Bone marrow (tissue), 2 donors: ENCODE data around the gene ARHGEF5.
"Not testable (repeated sequence)": the region's sequence is repeated elsewhere in the genome, so short reads cannot be mapped to it uniquely, and the experiment has no call there.

ENCODE experiments used
- DNase-seq, 2 donors: peaks; one replicate each; lab custom pipeline; 2025; lab: John Stamatoyannopoulos, UW

ARHGEF5 gene

DNA sequence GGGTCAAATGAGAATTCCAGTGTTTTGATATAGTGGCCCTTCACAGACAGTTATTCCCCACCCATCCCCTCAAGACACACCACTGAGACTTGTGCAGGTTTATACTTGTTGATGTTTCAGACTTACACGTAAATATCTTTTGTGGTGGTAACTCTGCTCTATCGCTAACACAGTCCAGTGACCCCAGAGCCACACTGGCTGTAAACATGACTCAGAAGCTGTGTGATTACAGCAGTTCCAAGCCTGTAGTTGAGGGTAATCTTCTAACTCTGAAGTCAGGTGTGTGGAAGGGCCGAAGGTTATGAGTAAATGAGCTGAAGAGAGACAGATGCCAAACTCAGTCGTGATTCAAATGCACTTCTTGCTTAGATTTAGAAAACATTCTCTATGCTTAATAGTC is 28.9 kb downstream of the ARHGEF5 start:
- DNase-seq, result no peak

DNA sequence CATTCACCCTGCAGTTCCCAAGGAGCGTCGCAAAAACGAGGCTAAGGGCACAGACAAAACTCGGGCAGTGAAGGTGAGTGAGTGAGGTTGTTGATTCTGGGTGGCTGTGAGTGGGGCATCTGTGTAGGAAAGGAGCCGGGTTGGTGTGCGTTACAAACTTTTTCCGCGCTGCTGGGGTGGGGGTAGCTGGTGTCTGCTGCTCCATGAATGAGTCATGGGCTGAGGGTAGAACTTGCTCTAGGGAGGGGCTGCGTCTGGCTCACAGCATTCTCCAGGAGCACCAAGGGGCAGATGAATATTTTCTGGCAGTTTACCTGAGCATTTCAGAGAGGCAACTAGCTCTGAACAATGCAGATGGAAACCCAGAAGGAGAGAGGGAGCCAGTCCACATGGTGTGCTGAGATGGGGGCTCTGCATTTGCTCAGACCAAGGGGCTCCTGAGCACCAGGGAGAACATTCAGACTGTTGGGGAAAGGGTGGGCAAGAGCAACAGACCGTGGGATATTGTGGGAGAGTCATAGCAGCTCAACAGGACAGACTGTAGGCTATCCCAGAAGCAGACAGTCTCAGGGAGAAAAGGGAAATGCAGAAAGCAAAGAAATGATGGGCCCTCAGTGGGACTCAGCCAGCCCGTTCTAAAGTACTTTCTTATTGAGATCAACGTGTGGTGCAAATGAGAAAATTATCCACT is 29.5 kb downstream of the ARHGEF5 start:
- no peak for DNase-seq

DNA sequence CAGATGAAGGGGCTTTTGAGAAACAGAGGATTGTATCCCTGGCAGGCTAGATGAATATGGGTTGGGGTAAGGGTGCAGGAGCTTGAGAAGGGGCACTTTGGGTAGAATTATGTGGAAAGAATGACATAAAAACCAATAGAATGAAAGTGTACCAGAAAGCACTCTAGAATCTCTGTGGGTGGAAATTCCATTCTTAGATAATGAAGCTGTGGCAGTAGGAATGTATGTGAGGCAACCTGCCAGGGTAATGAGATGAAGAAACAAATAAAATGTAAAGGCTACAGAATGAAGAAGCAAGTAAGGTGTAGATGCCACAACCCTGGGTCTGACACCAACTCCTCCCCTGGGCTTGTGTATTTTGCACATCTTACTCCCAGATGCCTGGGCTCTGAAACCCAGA is 31.5 kb downstream of the ARHGEF5 start:
- no peak for DNase-seq

DNA sequence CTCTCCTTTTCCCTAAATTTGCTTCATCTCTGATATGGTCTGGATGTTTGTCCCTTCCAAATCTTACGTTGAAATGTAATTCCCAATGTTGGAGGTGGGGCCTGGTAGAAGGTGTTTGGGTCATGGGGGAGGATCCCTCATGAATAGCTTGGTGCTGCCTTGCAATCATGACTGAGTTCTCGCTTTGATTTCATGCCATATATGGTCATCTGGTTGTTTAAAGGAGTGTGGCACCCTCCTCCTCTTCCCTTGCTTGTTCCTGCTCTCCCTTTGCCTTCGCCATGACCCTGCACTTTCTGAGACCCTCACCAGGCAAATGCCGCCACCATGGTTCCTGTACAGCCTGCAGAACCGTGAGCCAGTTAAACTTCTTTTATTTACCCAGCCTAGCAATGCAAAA is 33.7 kb downstream of the ARHGEF5 start:
- DNase-seq, result no peak

DNA sequence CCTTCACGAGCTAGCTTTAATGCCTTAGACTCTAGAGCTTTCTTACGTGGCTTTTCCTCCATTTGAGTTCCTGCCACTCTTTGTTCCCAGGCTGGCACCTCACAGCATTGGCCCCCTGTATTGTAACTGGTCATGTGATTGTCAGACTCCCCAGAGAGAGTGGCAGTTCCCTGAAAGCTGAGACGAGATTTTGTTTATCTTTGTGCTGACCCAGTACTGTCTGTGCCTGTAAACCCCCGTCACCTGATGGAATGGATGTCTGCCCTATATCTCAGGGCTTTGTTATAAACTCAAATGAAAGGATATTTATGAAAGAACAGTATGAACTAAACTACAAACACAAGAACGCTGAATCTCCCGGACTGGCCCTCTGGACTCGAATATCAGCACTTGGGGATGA is 35.3 kb downstream of the ARHGEF5 start:
- no peak for DNase-seq

DNA sequence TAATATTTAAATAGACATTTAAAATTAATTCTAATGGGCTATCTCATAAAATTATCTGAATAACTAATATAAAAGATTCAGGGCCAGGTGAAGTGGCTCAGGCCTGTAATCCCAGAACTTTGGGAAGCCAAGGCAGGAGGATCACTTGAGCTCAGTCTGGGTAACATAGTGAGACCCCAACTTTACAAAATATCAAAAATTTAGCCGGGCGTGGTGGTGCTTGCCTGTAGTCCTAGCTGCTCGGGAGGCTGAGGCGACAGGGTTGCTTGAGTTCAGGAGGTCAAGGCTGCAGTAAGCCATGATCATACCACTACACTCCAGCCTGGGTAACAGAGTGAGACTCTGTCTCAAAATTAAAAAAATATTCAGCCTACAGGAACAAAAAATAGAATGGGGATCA is 35.8 kb downstream of the ARHGEF5 start:
- no peak for DNase-seq

DNA sequence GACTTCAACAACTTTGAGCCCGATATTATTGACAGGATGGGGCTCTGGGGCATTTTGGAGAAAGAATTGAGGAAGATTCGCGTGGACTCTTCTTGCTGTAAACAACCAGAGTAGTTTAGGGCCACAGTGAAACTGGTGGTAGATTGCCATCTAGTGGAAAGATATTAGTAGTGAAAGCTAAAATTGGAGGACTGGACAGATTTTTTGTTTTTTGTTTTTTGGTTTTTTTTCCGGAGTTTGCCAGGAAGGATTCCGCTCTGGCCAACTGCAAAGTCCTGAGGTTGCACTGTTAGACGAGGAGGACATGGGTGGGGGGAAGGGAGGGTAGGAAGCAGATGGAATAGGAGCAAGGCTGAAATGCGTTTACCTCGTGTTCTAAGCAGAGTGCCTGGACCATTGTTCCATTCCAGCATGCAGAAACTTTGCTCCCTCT is 36.6 kb downstream of the ARHGEF5 start:
- DNase-seq, result no peak

DNA sequence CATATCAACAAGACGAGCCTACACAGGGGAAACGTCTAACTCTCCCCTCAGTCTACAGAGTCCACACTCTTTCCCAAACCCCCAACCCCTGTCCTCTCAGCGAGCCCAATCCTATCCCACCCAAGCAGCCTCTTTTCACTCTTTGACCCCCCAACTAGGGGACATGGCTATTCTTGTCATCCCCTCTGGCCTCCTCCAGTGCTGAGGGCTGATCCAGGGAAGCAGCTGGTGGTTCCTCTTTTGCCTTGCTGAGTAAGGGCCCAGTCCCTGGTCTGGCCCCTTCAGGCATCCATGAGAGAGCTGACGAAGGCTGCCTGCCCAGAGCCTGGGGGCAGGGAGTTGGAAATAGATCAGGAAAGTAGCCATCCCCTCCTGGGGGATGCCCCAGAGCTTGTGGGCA is 41.9 kb downstream of the ARHGEF5 start:
- no peak for DNase-seq

DNA sequence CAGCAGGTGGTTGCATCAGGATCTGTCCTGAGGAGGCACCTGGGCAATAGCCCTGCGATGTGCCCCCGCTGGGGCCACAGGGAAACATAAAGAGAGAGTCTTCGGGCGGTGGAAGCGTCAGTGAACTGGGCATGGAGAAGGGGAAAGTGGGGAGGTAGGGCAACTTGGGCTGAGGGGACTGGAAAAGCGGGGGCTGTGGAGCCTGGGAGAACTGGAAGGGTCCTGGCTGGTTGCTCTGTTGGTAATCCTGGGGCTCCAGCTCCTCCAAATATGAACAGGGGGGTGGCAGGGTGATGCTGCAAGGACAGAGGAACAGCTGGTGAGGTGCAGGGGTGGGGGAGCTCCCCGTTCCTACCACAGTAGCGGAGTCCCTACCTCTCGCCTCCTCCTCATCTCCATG is 43.1 kb downstream of the ARHGEF5 start:
- no peak for DNase-seq

DNA sequence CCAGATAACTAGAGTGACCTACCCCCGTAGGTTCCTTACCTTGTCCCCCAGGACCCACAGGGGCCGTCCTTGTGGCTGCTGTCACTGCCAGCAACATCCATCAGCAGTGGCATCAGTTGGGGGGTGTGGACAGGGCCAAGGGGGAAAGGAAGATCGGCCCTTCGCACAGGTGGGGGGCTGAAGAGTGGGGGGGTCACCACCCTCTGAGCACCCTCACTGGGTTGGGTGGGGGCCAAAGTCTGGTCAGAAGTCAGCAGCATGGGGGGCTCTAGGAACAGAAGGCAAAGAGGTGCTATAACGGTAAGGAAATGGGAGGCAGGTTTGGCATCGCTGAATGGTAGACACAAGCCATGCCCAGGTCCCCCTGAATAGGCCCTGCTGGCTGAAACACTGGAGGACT is 43.7 kb downstream of the ARHGEF5 start:
- no peak for DNase-seq

DNA sequence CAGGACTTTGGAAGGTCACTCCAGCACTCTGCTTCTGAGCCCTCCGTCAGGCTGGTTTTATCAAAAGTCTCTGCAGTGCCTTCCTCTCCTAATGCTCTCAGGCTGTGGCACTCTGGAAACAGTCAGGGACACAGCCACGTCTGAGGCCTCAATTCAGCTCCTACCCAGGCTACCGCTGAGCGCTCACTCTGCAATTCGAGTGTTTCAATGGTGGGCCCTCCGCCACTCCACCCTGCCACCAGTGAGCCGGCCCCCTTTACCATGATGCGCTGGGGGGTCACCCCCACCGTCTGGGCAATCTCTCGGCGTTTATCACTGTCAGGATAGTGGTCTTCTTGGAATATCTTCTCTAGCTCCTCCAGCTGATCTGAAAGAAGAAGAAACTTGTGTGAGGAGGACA is 44.7 kb downstream of the ARHGEF5 start:
- no peak for DNase-seq

DNA sequence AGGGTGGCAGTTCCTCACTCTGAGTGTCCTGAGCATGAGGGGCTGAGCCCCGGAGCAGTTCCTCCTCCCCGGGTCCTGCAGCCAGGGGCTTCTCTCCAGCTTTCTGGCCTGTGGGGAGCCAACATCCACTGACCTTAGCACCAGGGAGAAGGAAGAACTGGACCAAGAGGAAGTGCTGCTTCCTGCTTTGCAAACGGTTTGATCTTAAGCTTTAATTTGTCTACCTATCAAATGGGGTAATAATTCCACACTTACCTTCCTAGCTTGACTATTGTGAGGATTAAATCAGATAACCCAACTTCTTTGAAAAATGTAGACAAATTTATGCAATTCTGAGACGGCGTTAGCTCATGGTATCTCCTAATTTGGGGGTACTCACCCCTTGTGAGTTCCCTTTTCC is 46.3 kb downstream of the ARHGEF5 start:
- DNase-seq, result no peak

DNA sequence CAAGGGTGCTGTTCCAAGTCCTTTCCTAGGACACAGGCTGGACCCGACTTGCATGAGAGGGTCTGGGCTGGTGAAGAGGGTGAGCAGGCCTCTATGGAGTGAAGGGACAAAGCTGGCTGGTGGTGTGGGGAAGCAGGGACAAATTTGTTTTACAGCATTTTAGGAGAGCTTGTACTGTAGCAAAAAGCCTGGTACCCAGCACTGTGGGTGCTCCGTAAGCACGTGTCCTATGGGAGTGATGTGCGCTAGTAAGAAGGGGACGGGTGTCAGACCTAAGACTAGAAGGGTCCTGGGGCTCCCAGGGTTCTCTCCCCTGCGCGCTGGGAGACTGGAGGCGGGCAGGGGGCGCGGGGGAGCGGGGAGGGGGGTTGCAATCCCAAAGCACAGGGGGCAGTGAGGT is 47.9 kb downstream of the ARHGEF5 start:
- DNase-seq, result no peak

DNA sequence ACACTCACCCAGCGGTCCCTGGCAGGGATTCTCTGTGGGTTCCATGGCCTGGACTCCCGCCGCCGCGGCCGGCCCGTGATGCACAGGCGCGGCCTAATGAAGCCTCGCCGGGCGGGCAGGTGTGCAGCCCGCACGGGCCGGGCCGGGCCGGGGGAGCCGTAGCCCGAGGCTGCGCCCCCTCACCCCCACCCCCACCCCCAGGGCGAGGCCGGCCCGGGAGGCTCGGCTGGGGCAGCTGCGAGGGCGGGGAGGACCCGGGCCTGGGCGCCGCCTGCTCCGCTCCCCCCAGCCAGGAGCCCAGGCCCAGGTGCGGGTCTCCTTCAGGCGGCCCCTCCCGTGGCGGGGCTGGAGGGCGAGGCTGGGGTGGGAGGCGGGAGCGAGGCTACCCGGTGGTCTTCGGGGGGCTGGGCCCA is 48.5 kb downstream of the ARHGEF5 start, which contains the start of gene NOBOX:
TSS of gene NOBOX (minus strand) at position 45 of the 413 bp plus-strand sequence.
- DNase-seq, result no peak

DNA sequence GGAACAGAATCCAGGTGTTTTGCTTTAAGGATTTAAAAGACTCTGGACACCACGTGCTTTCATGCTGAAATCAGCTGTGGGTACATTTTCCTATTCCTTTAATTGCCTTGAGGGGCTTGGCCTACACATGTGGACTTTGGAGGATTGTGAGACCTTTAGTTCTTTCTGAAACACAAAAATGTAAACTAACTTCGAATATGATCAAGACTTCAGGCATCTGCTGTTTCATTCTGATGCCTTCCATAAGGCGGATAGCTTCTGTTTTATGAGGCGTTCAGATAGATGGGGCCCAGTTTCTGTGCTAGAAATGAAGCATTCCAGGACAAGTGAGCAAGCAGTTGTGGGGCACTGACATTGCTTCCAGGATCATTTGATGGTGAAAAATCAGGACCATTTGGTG is 49.7 kb downstream of the ARHGEF5 start:
- DNase-seq, result no peak

DNA sequence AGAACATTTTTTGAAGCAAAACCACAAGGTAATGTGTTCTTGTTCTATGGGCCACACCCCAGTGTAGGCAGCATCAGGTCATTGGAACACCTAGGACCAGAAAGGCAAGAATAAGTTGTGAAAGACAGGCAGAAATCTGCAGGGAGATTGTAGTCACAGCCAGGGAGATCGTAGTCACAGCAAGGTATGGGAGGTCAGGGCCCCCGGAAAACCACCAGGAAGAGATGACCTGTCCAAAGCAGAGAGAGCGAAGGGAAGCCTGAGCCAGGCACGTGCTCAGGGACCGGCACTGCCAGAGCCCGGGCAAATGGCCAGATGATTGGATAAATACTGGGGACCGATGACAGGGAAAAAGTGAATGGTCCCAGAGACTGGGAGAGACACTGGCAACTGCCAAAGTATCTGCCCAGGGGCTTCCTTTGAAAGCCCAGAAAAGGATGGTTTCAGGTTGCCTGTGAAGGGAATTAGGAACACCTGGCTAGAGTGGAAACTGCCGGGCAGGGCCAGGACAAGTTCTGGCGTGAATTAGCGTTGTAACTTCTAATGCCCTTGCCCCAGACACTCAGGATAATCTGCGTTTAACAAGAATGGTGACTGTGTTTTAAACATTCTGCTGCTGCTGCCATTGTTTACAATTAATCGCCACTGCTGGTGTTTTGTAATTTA is 52.2 kb downstream of the ARHGEF5 start:
- DNase-seq, result no peak

DNA sequence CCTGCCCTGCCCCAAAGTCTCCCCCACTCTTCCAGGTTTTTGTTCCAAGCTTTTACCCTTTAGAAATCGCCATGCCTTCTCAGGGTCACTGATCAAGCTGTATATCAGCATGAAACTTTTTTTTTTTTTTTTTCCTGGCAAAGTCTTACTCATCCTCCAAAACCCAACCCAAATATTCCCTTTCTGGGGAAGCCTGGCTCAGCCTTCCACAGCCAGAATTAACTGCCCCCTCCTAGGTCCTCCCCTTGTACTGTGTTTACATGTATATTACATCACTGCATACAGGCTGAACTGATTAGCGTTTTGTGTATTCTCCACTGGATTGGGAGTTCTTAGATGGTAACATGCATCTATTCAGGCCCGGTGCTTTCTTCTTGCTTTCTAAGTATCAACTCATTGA is 52.9 kb downstream of the ARHGEF5 start:
- DNase-seq, result no peak

DNA sequence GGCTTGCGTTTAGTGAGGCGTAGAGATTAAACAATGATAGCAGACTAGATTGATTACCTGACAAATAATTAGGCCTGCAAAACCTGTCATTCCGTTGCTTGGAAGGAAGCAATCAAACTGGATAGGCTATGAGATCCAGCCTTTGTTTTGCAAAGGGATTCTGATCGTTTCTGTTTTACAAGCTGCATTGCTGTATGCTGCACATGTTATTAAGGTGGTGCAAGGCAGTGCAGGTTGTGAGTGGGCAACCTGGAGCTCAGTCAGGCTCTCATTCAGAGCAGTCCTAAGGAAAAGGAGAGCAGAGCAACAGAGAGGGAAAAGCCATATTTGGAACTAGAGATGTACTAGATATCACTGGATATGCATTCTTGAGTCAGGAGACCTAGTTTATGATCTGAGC is 55.2 kb downstream of the ARHGEF5 start:
- DNase-seq, result no peak

DNA sequence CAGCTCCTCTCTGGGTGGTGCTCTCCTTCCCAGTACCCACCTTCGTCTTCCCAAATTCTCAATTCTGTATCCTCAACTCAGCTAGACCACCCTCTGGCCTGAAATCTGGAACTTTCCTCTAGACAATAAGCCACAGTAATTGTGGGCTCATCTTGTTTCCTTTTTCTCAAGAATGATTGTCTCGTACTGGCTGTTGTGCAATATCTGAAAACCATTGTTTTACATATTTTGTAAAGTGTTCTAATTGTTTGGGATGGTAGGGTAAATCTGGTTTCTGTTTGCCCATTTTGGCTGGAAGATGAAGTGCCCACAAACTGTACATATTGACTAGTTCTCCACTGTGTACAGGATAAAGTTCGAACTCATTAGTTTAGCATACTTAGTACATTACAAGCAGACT is 59.6 kb downstream of the ARHGEF5 start:
- DNase-seq, result no peak

DNA sequence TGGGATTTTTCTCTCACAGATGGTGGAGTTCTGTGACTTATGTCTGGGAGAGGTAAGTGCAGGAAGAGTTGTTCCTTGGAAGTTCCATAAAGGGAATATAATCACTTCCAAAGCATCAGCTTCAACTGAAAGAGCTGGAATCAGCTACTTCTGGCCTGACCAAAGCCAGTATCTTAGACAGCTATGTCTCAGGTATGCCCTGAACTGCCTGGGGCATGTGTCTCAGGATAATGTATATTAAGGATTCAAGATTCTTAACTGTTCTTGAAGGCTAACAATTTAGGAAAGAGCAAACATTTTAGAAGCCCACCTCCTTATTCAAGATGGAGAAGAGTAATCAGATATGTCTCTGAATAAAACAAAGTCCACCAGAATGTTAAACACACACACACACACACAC is 60.7 kb downstream of the ARHGEF5 start:
- DNase-seq, result no peak

DNA sequence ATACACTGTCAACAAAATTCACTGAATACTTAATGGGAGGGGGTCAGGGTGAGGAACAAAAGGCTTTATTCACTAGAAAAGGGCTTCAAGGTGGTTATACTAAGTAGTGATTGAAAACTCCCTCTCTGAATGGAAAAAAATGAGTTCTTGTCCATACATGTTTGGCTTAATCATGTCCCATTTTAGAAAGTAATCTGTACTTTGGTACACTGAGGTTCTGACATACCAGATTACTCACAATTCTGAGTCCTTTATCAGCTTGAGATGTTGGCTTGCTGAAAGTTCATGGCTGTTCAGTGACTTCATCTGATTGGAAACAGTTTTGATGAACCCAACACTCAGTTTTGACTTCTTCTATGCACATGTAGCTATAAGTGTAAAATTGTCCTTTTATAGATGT is 61.1 kb downstream of the ARHGEF5 start:
- no peak for DNase-seq

DNA sequence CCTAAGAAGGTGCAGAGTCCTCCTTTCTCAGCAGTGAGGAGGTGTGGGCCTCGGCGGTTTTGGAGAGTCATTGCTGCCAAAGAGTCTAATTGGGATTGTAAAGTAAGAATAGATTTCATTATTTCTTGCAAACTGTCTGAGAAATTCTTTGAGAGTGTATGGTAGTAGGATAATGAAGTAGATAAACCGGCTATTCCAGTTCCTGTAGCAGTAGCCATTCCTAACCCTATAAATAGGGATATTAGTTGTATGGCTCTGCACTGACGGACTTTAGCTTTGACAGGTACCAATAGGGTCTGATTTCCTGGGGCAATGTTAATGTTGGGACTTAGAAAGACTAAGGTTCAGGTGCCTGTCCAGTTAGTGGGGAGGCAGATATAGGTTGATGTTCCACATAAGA is 63.7 kb downstream of the ARHGEF5 start:
- DNase-seq, result not testable (repeated sequence)

DNA sequence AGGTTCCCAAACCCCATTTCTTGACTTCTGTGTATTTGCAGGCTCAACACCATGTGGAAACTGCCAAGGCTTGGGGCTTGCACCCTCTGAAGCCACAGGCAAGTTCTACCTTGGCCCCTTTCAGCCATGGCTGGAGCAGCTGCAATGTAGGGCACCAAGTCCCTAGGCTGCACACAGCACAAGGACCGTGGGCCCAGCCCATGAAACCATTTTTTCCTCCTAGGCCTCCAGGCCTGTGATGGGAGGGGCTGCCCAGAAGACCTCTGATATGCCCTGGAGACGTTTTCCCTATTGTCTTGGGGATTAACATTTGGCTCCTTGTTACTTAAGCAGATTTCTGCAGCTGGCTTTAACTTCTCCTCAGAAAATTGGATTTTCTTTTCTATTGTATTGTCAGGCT is 72.3 kb downstream of the ARHGEF5 start:
- DNase-seq, result not testable (repeated sequence)

DNA sequence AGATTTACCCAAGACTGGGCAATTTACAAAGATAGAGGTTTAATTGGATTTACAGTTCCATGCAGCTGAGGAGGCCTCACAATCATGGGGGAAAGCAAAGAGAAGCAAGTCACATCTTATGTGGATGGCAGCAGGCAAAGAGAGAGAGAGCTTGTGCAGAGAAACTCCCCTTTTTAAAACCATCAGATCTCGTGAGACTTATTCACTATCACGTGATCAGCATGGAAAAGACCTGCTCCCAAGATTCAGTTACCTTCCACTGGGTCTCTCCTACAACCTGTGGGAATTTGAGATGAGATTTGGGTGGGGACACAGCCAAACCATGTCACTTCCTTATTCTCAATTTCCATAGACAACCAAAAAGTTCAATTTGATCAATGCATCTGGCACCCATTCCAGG is 73.2 kb downstream of the ARHGEF5 start:
- no peak for DNase-seq
